GM13977 (cell line): Measurements from ENCODE around the gene STOML2.

Experiments used
- DNase-seq: peaks from one replicate; pipeline ENCODE4 v3.0.0; 2012; ENCODE audit warnings: low spot score
- CTCF ChIP-seq: IDR thresholded peaks from 2 replicates; pipeline ENCODE4 v1.5.1; 2012; ENCODE audit warnings: mild to moderate bottlenecking, control low read depth; ENCODE audit not compliant: insufficient read depth; ENCODE audit errors: extremely low read depth, missing control alignments
- in situ Hi-C: fragments of 300-500 bp; cut with MboI; formaldehyde crosslinking; loops from one replicate; pipeline ENCODE4 v1.12.0; 2022; ENCODE audit warnings: low sequenced_read_pairs, low pct_unique_long_range_greater_than_20kb, mixed read lengths, inconsistent platforms; ENCODE audit not compliant: unreplicated experiment

Gene STOML2

GRCh38 chr9:35079426-35080341 lies 23.2 kb downstream of the STOML2 start, which contains the start of gene FANCG:
Gene FANCG, minus strand, starts transcription at chr9:35079942. Its CDS starts 418 bp downstream, at chr9:35079524.
- in situ Hi-C loops: no loop called here
- peak; percentile 91 for DNase-seq
- TF ChIP-seq CTCF: no peak

GRCh38 chr9:35079041-35079425 lies 23.9 kb downstream of the STOML2 start:
- in situ Hi-C loops: no loop called here
- no peak for TF ChIP-seq CTCF
- DNase-seq: no peak

- no peak for DNase-seq
- in situ Hi-C loops: no loop called here
- TF ChIP-seq CTCF: no peak
Observed at GRCh38 chr9:35078066-35078465, 24.9 kb downstream of the STOML2 start.

GRCh38 chr9:35076848-35077247 lies 26.1 kb downstream of the STOML2 start:
- in situ Hi-C loops: no loop called here
- DNase-seq: no peak
- TF ChIP-seq CTCF: no peak

GRCh38 chr9:35075358-35075757 lies 27.6 kb downstream of the STOML2 start:
- no peak for TF ChIP-seq CTCF
- in situ Hi-C loops: no loop called here
- no peak for DNase-seq

GRCh38 chr9:35074791-35075190 lies 28.1 kb downstream of the STOML2 start:
- no peak for TF ChIP-seq CTCF
- in situ Hi-C loops: no loop called here
- no peak for DNase-seq
